IMR-90 (cell line): ENCODE results near the gene MS4A10. TPM values are rescaled to one million over a fixed set of nuclear protein-coding genes. Genes with fewer than 3 reads are reported as not detected.

Source experiments
- ATAC-seq: fragments of 200-7000 bp; cut with Tn5 transposase; 2 replicates; pipeline ENCODE4 v1.9.1; 2020; ENCODE audit warnings: low read depth, mild to moderate bottlenecking, moderate library complexity
- BruUV-seq: library from RNA; stranded (reverse); fragments of 400-500 nt; replicated peaks from 2 replicates; lab custom pipeline; 2021; lab: Mats Ljungman, UMichigan
- CTCF ChIA-PET: fragments of 300-600 bp; formaldehyde crosslinking; extraction: SDS; loops from one replicate; lab custom pipeline; 2021; ENCODE audit warnings: antibody characterized with exemption; lab: Yijun Ruan, JAX
- POLR2A ChIA-PET: fragments of 300-600 bp; sonication (Branson Sonifier 250); formaldehyde crosslinking; loops from one replicate; lab custom pipeline; 2022; ENCODE audit warnings: antibody characterized with exemption; ENCODE audit not compliant: unreplicated experiment; lab: Charles Lee
- DNase-seq: peaks from one replicate; pipeline ENCODE4 v3.0.0; 2013
- H2AFZ ChIP-seq: replicated peaks from 2 replicates; pipeline ENCODE3; 2013; ENCODE audit warnings: low read length, mild to moderate bottlenecking; ENCODE audit not compliant: poor library complexity
- H2AK5ac ChIP-seq: 2 replicates; pipeline ENCODE4 v1.6.1; 2013; ENCODE audit warnings: low read depth, low read length, inconsistent platforms
- H2AK9ac ChIP-seq: replicated peaks from 2 replicates; pipeline ENCODE3; 2013; ENCODE audit warnings: mild to moderate bottlenecking, low read depth, low read length, moderate library complexity; ENCODE audit not compliant: poor library complexity
- H2BK120ac ChIP-seq: 2 replicates; pipeline ENCODE4 v1.6.1; 2013; ENCODE audit warnings: low read depth, low read length, inconsistent platforms
- H2BK15ac ChIP-seq: 3 replicates; pipeline ENCODE4 v1.6.1; 2013; ENCODE audit warnings: low read depth, low read length, inconsistent platforms
- H2BK20ac ChIP-seq: 2 replicates; pipeline ENCODE4 v1.6.1; 2013; ENCODE audit warnings: low read depth, mild to moderate bottlenecking, inconsistent platforms, low read length, moderate library complexity
- H2BK5ac ChIP-seq: 2 replicates; pipeline ENCODE4 v1.6.1; 2013; ENCODE audit warnings: mild to moderate bottlenecking, low read depth, low read length, inconsistent platforms; ENCODE audit not compliant: poor library complexity, severe bottlenecking
- H3K14ac ChIP-seq: replicated peaks from 2 replicates; pipeline ENCODE4 v1.6.1; 2013; ENCODE audit warnings: low read depth, low read length, inconsistent platforms
- H3K18ac ChIP-seq: 2 replicates; pipeline ENCODE4 v1.6.1; 2013; ENCODE audit warnings: low read depth, low read length, control low read depth
- H3K23ac ChIP-seq: 2 replicates; pipeline ENCODE4 v1.6.1; 2013; ENCODE audit warnings: low read depth, low read length, inconsistent platforms
- H3K27ac ChIP-seq: 2 replicates; pipeline ENCODE4 v1.5.1; 2013; ENCODE audit warnings: mild to moderate bottlenecking, control low read depth, low read length; ENCODE audit not compliant: insufficient read depth
- H3K27me3 ChIP-seq: 2 replicates; pipeline ENCODE4 v1.6.1; 2013; ENCODE audit warnings: low read length; ENCODE audit not compliant: control insufficient read depth, insufficient read depth
- H3K36me3 ChIP-seq: 2 replicates; pipeline ENCODE4 v1.6.1; 2013; ENCODE audit warnings: low read length, mixed read lengths; ENCODE audit not compliant: control insufficient read depth, insufficient read depth
- H3K4ac ChIP-seq: 2 replicates; pipeline ENCODE4 v1.6.1; 2013; ENCODE audit warnings: low read depth, low read length, inconsistent platforms
- H3K4me1 ChIP-seq: 2 replicates; pipeline ENCODE4 v1.6.1; 2013; ENCODE audit warnings: low read length, mixed read lengths; ENCODE audit not compliant: control insufficient read depth, insufficient read depth
- H3K4me2 ChIP-seq: 2 replicates; pipeline ENCODE4 v1.6.1; 2013; ENCODE audit warnings: low read depth, mild to moderate bottlenecking, control low read depth, low read length, moderate library complexity
- H3K4me3 ChIP-seq: 2 replicates; pipeline ENCODE4 v1.5.1; 2013; ENCODE audit warnings: low read depth, mild to moderate bottlenecking, control low read depth, low read length, moderate library complexity; ENCODE audit not compliant: insufficient read depth
- H3K56ac ChIP-seq: 2 replicates; pipeline ENCODE4 v1.6.1; 2013; ENCODE audit warnings: low read length, inconsistent platforms; ENCODE audit not compliant: insufficient read depth; ENCODE audit errors: extremely low read depth
- H3K79me1 ChIP-seq, 2 experiments: 2 replicates each; pipeline ENCODE4 v1.6.1; 2013; ENCODE audit warnings: low read length in 2 of 2, inconsistent platforms in 1 of 2, low read depth in 1 of 2
- H3K9ac ChIP-seq: 2 replicates; pipeline ENCODE4 v1.6.1; 2013; ENCODE audit warnings: low read depth, low read length, control low read depth
- H3K9me1 ChIP-seq: 2 replicates; pipeline ENCODE4 v1.6.1; 2013; ENCODE audit warnings: low read length, inconsistent platforms; ENCODE audit not compliant: insufficient read depth
- H3K9me3 ChIP-seq: 2 replicates; pipeline ENCODE4 v1.6.1; 2013; ENCODE audit warnings: low read length; ENCODE audit not compliant: control insufficient read depth, insufficient read depth
- H4K20me1 ChIP-seq: 2 replicates; pipeline ENCODE4 v1.6.1; 2013; ENCODE audit warnings: low read length, inconsistent platforms; ENCODE audit not compliant: insufficient read depth
- H4K5ac ChIP-seq: 2 replicates; pipeline ENCODE4 v1.6.1; 2013; ENCODE audit warnings: mild to moderate bottlenecking, low read depth, low read length, control low read depth
- H4K8ac ChIP-seq, 2 experiments: 2 replicates each; pipeline ENCODE4 v1.6.1; 2013; ENCODE audit warnings: low read depth in 2 of 2, low read length in 2 of 2, control low read depth in 1 of 2, inconsistent platforms in 1 of 2
- H4K91ac ChIP-seq: 2 replicates; pipeline ENCODE4 v1.6.1; 2013; ENCODE audit warnings: low read depth, low read length, inconsistent platforms; ENCODE audit not compliant: insufficient read depth
- CEBPB ChIP-seq: IDR thresholded peaks from 2 replicates; pipeline ENCODE4 v1.6.1; 2012; ENCODE audit warnings: low read depth, low read length, improper control_type of control experiment
- FOS ChIP-seq: fragments of 150-350 bp; IDR thresholded peaks from 2 replicates; pipeline ENCODE4 v1.6.1; 2016; ENCODE audit warnings: low read depth, low read length
- MXI1 ChIP-seq: IDR thresholded peaks from 2 replicates; pipeline ENCODE4 v1.6.1; 2012; ENCODE audit warnings: low read depth, mild to moderate bottlenecking, low read length, moderate library complexity, borderline replicate concordance
- POLR2A ChIP-seq: IDR thresholded peaks from 2 replicates; pipeline ENCODE4 v1.6.1; 2012; ENCODE audit warnings: mild to moderate bottlenecking, low read depth, low read length
- RAD21 ChIP-seq: IDR thresholded peaks from 2 replicates; pipeline ENCODE4 v1.6.1; 2012; ENCODE audit warnings: low read length, improper control_type of control experiment
- RCOR1 ChIP-seq: IDR thresholded peaks from 2 replicates; pipeline ENCODE4 v1.6.1; 2012; ENCODE audit warnings: mild to moderate bottlenecking, low read length, improper control_type of control experiment; ENCODE audit not compliant: insufficient replicate concordance
- RFX5 ChIP-seq: IDR thresholded peaks from 2 replicates; pipeline ENCODE4 v1.8.0; 2012; ENCODE audit warnings: low read depth, mild to moderate bottlenecking, low read length, moderate library complexity
- SMC3 ChIP-seq: fragments of 150-350 bp; IDR thresholded peaks from 2 replicates; pipeline ENCODE4 v1.6.1; 2016; ENCODE audit warnings: low read depth, mild to moderate bottlenecking, antibody characterized with exemption, low read length, moderate library complexity
- WGBS, 2 experiments: methylation state at CpG; one replicate each; pipeline versions ENCODE4 v1.1.5 to v1.1.7; 2013; ENCODE audit warnings: missing lambda C conversion rate in 2 of 2; ENCODE audit not compliant: insufficient read length in 1 of 2; ENCODE audit errors: extremely low coverage in 2 of 2; 5-methylcytosine and 5-hydroxymethylcytosine counted together
- dilution Hi-C: fragments of 300-500 bp; cut with HindIII; formaldehyde crosslinking; loops from one replicate; pipeline ENCODE4 v1.14.3; 2018; ENCODE audit warnings: low sequenced_read_pairs; ENCODE audit not compliant: unreplicated experiment
- in situ Hi-C: fragments of 300-500 bp; cut with MboI; formaldehyde crosslinking; loops from 3 replicates; pipeline ENCODE4 v1.14.3; 2019; ENCODE audit warnings: low sequenced_read_pairs, inconsistent platforms, mixed read lengths
- intact Hi-C: fragments of 100-400 bp; cut with micrococcal nuclease; formaldehyde crosslinking; loops from 2 replicates; pipeline ENCODE4 v1.10.0; 2022
- polyA plus RNA-seq, 3 experiments: library from polyadenylated mRNA; depleted of rRNA; stranded (reverse); fragments of >200 nt; gene quantifications; 2 replicates each; pipeline ENCODE4 v1.2.3, GENCODE V29; 2012; ENCODE audit warnings: low replicate concordance in 1 of 3
- total RNA-seq: library from RNA; depleted of rRNA; stranded (reverse); fragments of >200 nt; gene quantifications from 2 replicates; pipeline ENCODE4 v1.2.3, GENCODE V29; 2012

Gene MS4A10
- total and polyA plus RNA-seq, 2 of the 4 experiments (the other 2 are of a cell fraction): not detected

GRCh38 chr11:60847281-60847680 lies 62.1 kb downstream of the MS4A10 start:
- H3K4me2 ChIP-seq: no peak overlapping the region
- H3K4me3 ChIP-seq: no peak overlapping the region
- H3K27me3 ChIP-seq: no peaks in the 10 kb centered on the region
- 100% methylated on average over 1 of the region's 13 CpGs; no CpG with 5 or more reads in 1 of the 2 experiments for WGBS, 2 experiments
- H2BK120ac ChIP-seq: no peak overlapping the region
- peaks cover 14% of the 10 kb centered on the region for H3K4me1 ChIP-seq
- no peak for ATAC-seq
- no peak overlapping the region for H4K8ac ChIP-seq
- TF ChIP-seq MXI1 (no peak), RCOR1 (no peak), RAD21 (no peak), SMC3 (no peak), CEBPB (no peak), RFX5 (no peak), FOS (no peak), POLR2A (no peak)
- DNase-seq: no peak
- no peak overlapping the region for H3K18ac ChIP-seq
- peaks cover 34% of the 10 kb centered on the region for H3K36me3 ChIP-seq
- POLR2A ChIA-PET: no interaction called here
- no peak overlapping the region for H3K4ac ChIP-seq
- H4K20me1 ChIP-seq: 0 out of 2 replicates have a peak, but pooled peaks cover 12% of the 10 kb centered on the region
- H3K9me1 ChIP-seq: 0 out of 2 replicates have a peak, but pooled peaks cover 3% of the 10 kb centered on the region
- CTCF ChIA-PET: no interaction called here
- in situ Hi-C loops (no loop called here), dilution Hi-C loops (no loop called here), intact Hi-C loops (no loop called here)
- H3K14ac ChIP-seq: no peak overlapping the region
- H3K9me3 ChIP-seq: no peaks in the 10 kb centered on the region
- no peak overlapping the region for H2BK20ac ChIP-seq
- no peak overlapping the region for H3K9ac ChIP-seq
- no peak overlapping the region for H2BK15ac ChIP-seq
- H2AFZ ChIP-seq: no peak overlapping the region
- BruUV-seq: no TSS peak
- no peak overlapping the region for H3K56ac ChIP-seq
- H3K27ac ChIP-seq: no peak overlapping the region
- H4K5ac ChIP-seq: no peak overlapping the region
- no peak overlapping the region for H2AK9ac ChIP-seq
- H3K79me1 ChIP-seq: peaks cover 19 to 43% of the 10 kb centered on the region in 2 experiments
- H3K23ac ChIP-seq: no peak overlapping the region
- no peak overlapping the region for H2BK5ac ChIP-seq
- no peak overlapping the region for H4K91ac ChIP-seq
- H2AK5ac ChIP-seq: no peak overlapping the region
